Effector memory CD4-positive, alpha-beta T cell (primary cell): Measurements from ENCODE around the gene CFAP73.

Experiments used
- DNase-seq, 3 donors: peaks; one replicate each; pipeline ENCODE4 v3.0.0-alpha.2; 2020
- H3K27ac ChIP-seq: 2 replicates; pipeline ENCODE4 v1.7.0; 2013; ENCODE audit warnings: mild to moderate bottlenecking, low read length, moderate library complexity; ENCODE audit not compliant: insufficient read depth, poor library complexity, severe bottlenecking
- H3K27me3 ChIP-seq: replicated peaks from 2 replicates; pipeline ENCODE4 v1.7.0; 2013; ENCODE audit warnings: mild to moderate bottlenecking, low read length; ENCODE audit not compliant: insufficient read depth, control insufficient read depth, poor library complexity, severe bottlenecking
- H3K36me3 ChIP-seq: 2 replicates; pipeline ENCODE4 v1.7.0; 2013; ENCODE audit warnings: mild to moderate bottlenecking, low read length, moderate library complexity; ENCODE audit not compliant: control insufficient read depth, insufficient read depth
- H3K4me1 ChIP-seq: 2 replicates; pipeline ENCODE4 v1.7.0; 2013; ENCODE audit warnings: low read length, mild to moderate bottlenecking; ENCODE audit not compliant: control insufficient read depth, insufficient read depth, poor library complexity, severe bottlenecking
- H3K4me3 ChIP-seq: 2 replicates; pipeline ENCODE4 v1.7.0; 2013; ENCODE audit warnings: low read length, low read depth, mild to moderate bottlenecking; ENCODE audit not compliant: insufficient read depth, poor library complexity, severe bottlenecking
- H3K9me3 ChIP-seq: 2 replicates; pipeline ENCODE4 v1.7.0; 2013; ENCODE audit warnings: mild to moderate bottlenecking, low read length, moderate library complexity; ENCODE audit not compliant: control insufficient read depth

The CFAP73 gene

GRCh38 chr12:113186033-113186365 is 36.5 kb downstream of the CFAP73 start:
- peaks cover 2% of the 10 kb centered on the region for H3K36me3 ChIP-seq
- no peaks in the 10 kb centered on the region for H3K27me3 ChIP-seq
- H3K27ac ChIP-seq: peak overlapping the region; percentile 87
- no peak for DNase-seq
- H3K4me1 ChIP-seq: peaks cover 16% of the 10 kb centered on the region
- no peaks in the 10 kb centered on the region for H3K9me3 ChIP-seq
- peak overlapping the region; percentile 72 for H3K4me3 ChIP-seq

- no peak overlapping the region for H3K4me3 ChIP-seq
These were observed 37.3 kb downstream of the CFAP73 start for GRCh38 chr12:113186666-113187325.

DNA sequence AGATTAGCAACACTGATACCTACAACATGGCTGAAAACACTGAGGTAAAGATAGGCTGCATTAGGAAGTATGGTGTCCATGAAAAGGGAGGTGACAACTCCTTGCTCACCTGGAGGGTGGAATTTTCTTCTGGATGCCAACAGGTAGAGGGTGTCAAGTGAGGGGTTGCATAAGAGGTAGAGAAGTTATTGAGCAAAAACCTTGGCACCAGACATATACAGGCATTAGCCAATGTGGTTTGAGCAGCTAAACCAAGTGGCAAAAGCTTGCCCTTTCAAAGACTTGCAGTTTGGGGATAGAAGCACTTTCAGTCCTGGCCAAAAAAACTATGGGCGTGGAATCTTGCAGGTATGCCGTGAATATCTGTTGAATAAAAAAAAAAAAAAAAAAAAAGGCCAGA is 39.8 kb downstream of the CFAP73 start:
- H3K9me3 ChIP-seq: no peaks in the 10 kb centered on the region
- H3K4me3 ChIP-seq: no peak overlapping the region
- no peak for DNase-seq
- H3K27me3 ChIP-seq: no peaks in the 10 kb centered on the region
- H3K36me3 ChIP-seq: peaks cover 16% of the 10 kb centered on the region
- no peak overlapping the region for H3K27ac ChIP-seq
- peaks cover 10% of the 10 kb centered on the region for H3K4me1 ChIP-seq

More at GRCh38 chr12:113186666-113187325, 37.3 kb downstream of the CFAP73 start:
- H3K4me1 ChIP-seq: peaks cover 16% of the 10 kb centered on the region
- H3K27ac ChIP-seq: no peak overlapping the region
- H3K27me3 ChIP-seq: no peaks in the 10 kb centered on the region
- H3K36me3 ChIP-seq: peaks cover 10% of the 10 kb centered on the region
- H3K9me3 ChIP-seq: no peaks in the 10 kb centered on the region
- no peak for DNase-seq

- Histone ChIP-seq H3K4me1 (peaks cover 10% of the 10 kb centered on the region), H3K9me3 (no peaks in the 10 kb centered on the region)
These were observed 41.2 kb downstream of the CFAP73 start for GRCh38 chr12:113190761-113191160.

DNA sequence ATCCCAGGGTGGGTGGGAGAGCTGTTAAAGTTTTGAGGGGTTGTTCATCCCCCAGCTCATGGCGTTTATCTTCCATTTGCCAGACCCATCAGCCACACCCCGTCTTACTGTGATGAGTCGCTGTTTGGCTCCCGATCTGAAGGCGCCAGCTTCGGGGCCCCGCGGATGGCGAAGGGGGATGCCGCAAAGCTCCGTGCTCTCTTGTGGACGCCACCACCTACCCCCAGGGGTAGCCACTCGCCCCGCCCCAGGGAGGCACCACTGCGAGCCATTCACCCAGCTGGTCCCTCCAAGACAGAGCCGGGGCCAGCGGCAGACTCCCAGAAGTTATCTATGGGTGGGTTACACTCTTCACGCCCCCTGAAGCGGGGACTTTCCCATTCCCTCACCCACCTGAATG is 41.7 kb downstream of the CFAP73 start:
- peaks cover 16% of the 10 kb centered on the region for H3K36me3 ChIP-seq
- no peak overlapping the region for H3K4me3 ChIP-seq
- H3K27me3 ChIP-seq: no peaks in the 10 kb centered on the region
- no peak overlapping the region for H3K27ac ChIP-seq
- peaks cover 5% of the 10 kb centered on the region for H3K4me1 ChIP-seq
- no peak for DNase-seq
- H3K9me3 ChIP-seq: no peaks in the 10 kb centered on the region

More at GRCh38 chr12:113190761-113191160, 41.2 kb downstream of the CFAP73 start:
- peaks cover 16% of the 10 kb centered on the region for H3K36me3 ChIP-seq
- DNase-seq: no peak
- H3K27ac ChIP-seq: no peak overlapping the region
- no peaks in the 10 kb centered on the region for H3K27me3 ChIP-seq
- no peak overlapping the region for H3K4me3 ChIP-seq

DNA sequence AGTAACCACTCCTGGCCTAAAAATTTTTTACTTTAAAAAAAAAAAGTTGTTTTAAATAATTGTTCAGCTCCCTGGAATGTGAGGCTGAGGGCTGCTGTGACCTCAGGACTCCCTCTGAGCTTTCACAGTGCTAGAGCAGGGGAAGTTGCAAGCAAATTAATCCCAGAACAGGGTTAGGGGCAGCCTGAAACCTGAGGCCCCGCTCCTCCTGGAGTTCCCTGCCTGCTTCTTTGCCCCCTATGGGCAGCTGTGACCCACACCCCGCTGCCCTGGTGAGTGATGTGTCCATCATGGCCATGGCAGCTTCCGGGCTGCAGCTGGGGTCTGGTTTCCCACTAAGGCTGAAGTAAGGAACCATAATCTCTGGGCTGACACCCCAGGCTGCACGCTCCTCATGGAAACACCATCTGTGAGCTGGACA is 45.5 kb downstream of the CFAP73 start:
- no peaks in the 10 kb centered on the region for H3K4me1 ChIP-seq
- no peak overlapping the region for H3K27ac ChIP-seq
- H3K27me3 ChIP-seq: no peaks in the 10 kb centered on the region
- no peaks in the 10 kb centered on the region for H3K9me3 ChIP-seq
- H3K36me3 ChIP-seq: peaks cover 16% of the 10 kb centered on the region
- no peak overlapping the region for H3K4me3 ChIP-seq
- DNase-seq: no peak

- Histone ChIP-seq H3K9me3 (no peaks in the 10 kb centered on the region), H3K27me3 (no peaks in the 10 kb centered on the region), H3K27ac (no peak overlapping the region), H3K4me3 (no peak overlapping the region), H3K36me3 (peaks cover 16% of the 10 kb centered on the region), H3K4me1 (no peaks in the 10 kb centered on the region)
- no peak for DNase-seq
These were observed 46.1 kb downstream of the CFAP73 start for GRCh38 chr12:113195598-113195997.

DNA sequence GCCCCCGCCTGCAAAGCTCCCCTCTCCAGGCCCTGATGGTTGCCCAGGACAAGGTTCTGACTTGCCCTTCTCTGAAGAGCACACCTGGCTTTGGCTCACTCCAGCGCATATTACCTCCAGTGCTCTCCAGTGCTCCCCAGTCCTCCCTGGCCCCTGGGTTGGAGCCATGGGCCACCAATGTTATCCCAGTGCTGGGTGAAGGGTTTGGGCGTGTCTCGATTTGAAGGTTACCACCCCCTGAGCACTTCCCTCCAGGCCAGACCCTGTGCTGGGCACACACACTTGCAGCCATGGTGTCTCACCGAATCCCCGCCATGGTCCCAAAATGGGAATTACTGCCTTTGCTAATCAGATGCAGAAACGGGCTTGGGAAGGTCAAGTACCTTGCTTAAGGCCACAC is 47.1 kb downstream of the CFAP73 start:
- Histone ChIP-seq H3K27me3 (no peaks in the 10 kb centered on the region), H3K9me3 (no peaks in the 10 kb centered on the region), H3K4me1 (no peaks in the 10 kb centered on the region), H3K27ac (no peak overlapping the region), H3K4me3 (no peak overlapping the region), H3K36me3 (peaks cover 8% of the 10 kb centered on the region)
- DNase-seq: no peak

- H3K27me3 ChIP-seq: no peaks in the 10 kb centered on the region
- peak in 2 of 3 donors; percentile 27 to 30 for DNase-seq
- peaks cover 5% of the 10 kb centered on the region for H3K36me3 ChIP-seq
- no peaks in the 10 kb centered on the region for H3K9me3 ChIP-seq
- no peak overlapping the region for H3K4me3 ChIP-seq
- no peak overlapping the region for H3K27ac ChIP-seq
- no peaks in the 10 kb centered on the region for H3K4me1 ChIP-seq
These were observed 47.5 kb downstream of the CFAP73 start for GRCh38 chr12:113196990-113197389.

DNA sequence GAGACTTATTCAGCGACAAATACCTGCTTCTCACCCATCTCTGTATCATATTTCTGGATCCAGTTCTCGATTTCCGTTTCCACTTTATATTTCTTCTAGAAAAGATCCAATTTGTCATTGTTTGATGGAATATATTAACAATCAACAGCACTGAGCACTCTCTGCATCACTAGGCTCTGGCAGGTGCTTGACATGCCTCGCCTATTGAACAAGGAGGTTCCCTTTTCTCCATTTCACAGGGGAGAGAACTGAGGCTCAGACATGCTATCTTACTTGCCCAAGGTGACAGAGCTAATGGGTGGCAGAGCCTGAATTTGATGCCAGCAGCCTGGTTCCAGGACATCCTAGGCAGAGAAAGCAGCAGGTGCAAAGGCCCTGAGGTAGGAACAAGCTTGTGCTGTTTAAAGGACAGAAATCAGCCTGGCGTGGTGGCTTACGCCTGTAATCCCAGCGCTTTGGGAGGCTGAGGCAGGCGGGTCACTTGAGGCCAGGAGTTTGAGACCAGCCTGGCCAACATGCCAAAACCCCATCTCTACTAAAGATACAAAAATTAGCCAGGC is 48.1 kb downstream of the CFAP73 start:
- no peaks in the 10 kb centered on the region for H3K4me1 ChIP-seq
- no peak for DNase-seq
- H3K36me3 ChIP-seq: no peaks in the 10 kb centered on the region
- no peaks in the 10 kb centered on the region for H3K27me3 ChIP-seq
- H3K9me3 ChIP-seq: no peaks in the 10 kb centered on the region
- no peak overlapping the region for H3K4me3 ChIP-seq
- H3K27ac ChIP-seq: no peak overlapping the region
